GM18873 (cell line): ENCODE measurements around the gene SORT1.
"Not testable (repeated sequence)": the region's sequence is repeated elsewhere in the genome, so short reads cannot be mapped to it uniquely, and the experiment has no call there.

Source experiments
- ATAC-seq: cut with Tn5 transposase; IDR thresholded peaks from one replicate; pipeline ENCODE4 v1.9.1; 2021; ENCODE audit warnings: mild to moderate bottlenecking, moderate library complexity, moderate number of reproducible peaks; ENCODE audit not compliant: unreplicated experiment, low FRiP score

The SORT1 gene

DNA sequence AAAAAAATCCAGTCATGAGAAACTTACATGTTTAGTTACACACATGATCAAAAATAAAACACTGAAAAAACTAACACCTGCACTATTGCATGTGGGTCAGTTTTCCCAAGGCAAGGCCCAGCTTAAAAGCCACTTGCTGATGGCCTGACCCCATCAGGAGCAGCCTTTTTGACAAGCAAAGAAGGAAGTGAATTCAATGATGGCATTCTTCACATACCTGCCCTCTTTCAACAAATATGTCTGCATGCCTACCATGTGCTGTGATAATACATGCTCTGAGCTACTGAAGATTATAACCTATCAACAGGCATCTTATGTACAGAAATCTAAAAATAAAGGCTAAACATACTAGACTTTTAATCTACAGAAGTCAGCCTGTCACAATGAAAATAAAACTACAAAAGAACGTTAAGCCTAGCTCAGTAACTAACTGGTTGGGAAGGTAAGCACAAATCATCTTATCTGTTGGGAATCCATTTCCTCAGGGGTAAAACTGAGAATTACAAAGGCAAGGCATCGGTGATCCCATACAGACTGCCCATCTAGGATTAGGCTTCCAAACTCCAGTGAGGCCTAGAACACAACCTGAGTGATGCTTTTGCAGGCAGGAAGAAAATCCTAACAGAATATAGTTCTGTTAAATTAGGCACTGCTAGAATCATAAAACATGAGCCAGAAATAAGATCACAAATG lies 14.5 kb downstream of the SORT1 start:
- ATAC-seq = no peak

- ATAC-seq = no peak
These were observed 16.1 kb downstream of the SORT1 start for GRCh38 chr1:109381573-109381972.

GRCh38 chr1:109379907-109380306 lies 17.8 kb downstream of the SORT1 start:
- no peak for ATAC-seq

GRCh38 chr1:109379422-109379821 lies 18.3 kb downstream of the SORT1 start:
- no peak for ATAC-seq

DNA sequence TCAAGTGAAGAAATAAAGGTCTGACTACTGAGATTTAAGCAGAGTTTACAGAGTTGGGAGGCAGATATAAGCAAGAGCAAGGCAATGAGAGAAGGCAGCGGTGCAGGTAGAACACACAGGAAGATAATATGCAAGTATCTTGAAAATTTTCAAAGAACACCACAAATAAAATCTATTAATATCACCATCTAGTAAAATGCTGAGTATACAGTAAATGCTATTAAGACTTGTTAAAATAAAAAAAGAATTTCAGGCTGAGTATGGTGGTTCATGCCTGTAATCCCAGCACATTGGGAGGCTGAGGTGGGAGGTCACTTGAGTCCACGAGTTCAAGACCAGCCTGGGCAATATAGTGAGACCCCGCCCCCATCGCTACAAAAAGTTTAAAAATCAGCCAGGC lies 20.0 kb downstream of the SORT1 start:
- no peak for ATAC-seq

GRCh38 chr1:109373696-109374095 lies 24.0 kb downstream of the SORT1 start:
- ATAC-seq = not testable (repeated sequence)

GRCh38 chr1:109373126-109373525 lies 24.6 kb downstream of the SORT1 start:
- ATAC-seq = no peak

GRCh38 chr1:109372281-109372680 lies 25.4 kb downstream of the SORT1 start:
- no peak for ATAC-seq

GRCh38 chr1:109371341-109371739 lies 26.4 kb downstream of the SORT1 start:
- no peak for ATAC-seq

DNA sequence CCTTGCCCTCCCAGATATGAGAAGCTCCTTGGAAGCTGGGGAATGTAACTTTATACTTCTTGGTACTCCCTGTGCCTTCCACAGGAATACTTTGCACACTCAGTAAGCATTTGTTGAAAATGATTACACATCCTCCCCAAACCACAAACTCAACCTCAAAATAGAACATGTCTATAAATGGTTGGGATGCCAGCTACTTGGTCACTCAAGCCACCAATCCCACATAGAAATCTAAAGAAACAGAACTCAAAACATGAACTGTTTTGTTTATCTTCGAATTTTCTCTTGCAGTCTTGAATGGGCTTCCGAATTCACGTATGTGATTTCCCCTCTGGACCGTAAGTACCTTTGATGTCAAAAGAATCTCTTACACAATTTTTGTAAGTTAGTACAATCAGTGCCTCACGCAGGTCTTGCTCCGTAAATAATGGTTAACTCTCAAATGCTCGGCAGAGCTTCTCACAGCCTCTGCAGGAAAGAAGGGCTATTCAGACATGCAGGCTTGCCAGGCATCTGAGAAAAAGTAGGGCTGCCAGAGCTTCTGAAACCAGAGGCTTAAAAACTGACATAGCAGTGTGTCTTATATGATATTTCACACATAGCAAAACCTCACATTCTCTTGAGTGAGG lies 26.9 kb downstream of the SORT1 start:
- no peak for ATAC-seq

GRCh38 chr1:109369167-109369746 lies 28.5 kb downstream of the SORT1 start:
- no peak for ATAC-seq

DNA sequence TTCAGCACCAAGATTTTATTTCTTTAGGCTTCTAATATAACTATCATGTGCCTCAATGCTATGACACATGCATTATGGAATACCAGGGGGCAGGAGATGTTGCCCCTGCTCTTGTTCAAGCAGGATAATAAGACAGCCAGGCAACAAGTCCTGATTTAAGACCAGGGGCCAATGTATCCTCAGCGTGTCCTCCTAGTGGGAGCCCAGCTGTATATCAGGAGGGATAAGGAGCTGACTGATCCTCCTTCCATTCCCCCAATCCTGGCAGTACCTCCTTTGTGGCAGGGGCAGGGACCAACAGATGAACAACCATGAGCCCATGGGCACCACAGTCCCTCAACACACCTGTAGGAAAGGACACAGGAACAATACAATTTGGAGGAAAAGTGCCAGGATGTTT lies 29.3 kb downstream of the SORT1 start:
- no peak for ATAC-seq

DNA sequence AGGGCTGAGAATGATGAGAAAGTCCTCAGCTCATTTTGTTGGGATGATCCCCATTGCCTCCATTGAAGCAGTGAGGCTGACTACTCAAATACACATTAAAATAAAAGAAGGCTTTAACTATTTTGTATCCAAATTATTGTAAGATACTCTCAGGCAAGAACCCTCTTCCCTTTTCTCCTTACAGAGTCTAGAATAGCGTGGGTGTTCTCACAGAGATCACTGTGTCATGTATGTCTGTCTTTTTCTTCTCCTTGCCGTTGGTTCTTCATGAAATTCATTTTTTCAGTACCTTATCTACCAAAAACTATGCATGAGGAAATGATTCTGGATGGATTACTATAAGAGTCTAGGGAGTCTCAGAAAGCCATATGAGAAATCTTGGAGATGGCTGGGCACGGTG lies 30.1 kb downstream of the SORT1 start:
- ATAC-seq = no peak

- no peak for ATAC-seq
These were observed 32.0 kb downstream of the SORT1 start for GRCh38 chr1:109365642-109366204.

- no peak for ATAC-seq
These were observed 36.1 kb downstream of the SORT1 start for GRCh38 chr1:109361649-109362048.

DNA sequence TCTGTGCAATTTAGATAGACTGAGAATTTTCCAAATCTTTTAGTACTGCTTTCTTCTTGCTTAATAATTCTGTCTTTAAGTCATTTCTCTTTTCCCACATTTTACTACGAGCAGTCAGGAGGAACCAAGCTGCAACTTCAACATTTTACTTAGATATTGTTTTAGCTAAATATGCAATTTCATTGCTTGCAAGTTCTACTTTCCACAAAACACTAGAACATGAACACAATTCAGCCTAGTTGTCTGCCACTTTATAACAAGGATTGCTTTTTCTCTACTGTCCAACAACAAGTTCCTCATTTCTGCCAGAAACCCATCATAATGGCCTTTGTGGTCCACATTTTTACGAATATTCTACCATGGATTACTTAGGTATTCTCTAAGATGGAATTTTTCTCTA lies 36.6 kb downstream of the SORT1 start:
- no peak for ATAC-seq

DNA sequence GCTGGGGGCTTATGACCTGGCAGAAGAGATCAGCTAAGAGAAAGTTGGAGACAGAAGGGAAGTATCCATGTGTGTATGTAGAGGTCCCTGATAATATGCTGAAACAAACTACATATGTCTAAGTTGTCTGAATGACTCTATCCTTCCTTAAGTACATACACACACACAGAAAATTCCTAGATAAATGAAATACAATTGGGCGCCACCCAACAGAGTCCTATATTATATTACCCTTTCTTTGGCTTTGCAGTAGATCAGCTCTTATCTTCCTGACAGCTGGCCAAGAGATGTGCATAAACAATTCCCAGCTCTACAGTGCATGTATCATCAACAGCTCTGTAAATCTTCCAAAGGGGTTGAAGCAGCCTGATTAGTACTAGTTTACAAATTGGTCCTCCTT lies 40.1 kb downstream of the SORT1 start:
- ATAC-seq = no peak

DNA sequence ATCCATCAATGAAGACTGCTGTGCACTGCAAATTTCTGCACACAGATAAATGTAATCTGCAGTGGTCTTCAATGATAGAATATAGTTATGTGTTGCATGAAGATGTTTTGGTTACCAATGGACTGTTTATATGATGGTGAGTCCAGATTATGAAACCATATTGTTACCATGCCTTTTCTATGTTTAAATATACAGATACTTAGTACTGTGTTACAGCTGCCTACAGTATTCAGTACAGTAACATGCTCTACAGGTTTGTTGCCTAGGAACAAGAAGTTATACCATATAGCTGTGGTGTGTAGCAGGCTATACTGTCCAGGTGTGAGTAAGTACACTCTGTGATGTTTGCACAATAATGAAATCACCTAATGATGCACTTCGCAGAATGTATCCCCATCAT lies 40.8 kb downstream of the SORT1 start:
- ATAC-seq = no peak

GRCh38 chr1:109356505-109356904 lies 41.2 kb downstream of the SORT1 start:
- no peak for ATAC-seq

- no peak for ATAC-seq
These were observed 42.8 kb downstream of the SORT1 start for GRCh38 chr1:109354929-109355328.

DNA sequence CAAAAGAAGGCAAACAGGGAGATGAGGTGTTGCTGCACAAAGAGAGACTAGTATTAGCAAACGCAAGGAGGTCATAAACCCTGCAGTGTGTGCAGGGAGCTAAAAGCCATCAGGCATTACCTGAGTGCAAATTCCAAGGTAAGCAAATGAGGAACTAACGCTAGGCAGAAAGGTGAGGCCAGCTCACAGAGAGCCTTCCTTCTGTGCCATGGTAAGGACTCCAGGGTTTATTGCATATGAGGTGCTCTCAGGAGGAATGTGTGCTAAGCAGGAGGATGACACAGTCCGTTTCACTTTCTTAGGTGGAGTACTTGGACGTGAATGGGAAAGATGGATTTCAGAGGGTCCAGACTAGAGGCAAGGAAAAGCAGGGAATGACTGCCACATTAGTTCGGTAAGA lies 46.3 kb downstream of the SORT1 start:
- no peak for ATAC-seq

DNA sequence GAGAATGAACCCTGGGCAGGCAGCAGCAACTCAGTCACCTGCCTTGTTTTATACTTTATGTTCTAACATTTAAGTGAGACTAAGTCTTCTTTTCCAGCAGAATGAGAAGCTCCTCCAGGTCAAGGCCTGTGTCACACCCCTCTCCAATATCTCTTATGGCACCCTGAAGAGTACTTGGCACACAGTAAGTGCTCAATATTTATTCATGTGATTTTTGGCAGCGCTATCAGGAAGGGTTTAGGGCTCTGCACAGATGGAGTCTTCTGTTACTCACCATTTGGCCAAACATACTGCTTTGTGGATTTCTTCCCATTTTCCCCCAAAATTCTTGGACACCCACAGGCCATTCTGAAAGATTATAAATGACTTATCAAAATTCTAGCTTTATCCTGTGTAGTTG lies 47.1 kb downstream of the SORT1 start:
- no peak for ATAC-seq
